ENCODE results near the gene LGR5. TPM values are rescaled to one million over a fixed set of nuclear protein-coding genes. Genes with fewer than 3 reads are reported as not detected.
A peak's percentile ranks its signal among the peaks of the same experiment; 100 is the strongest.

Gene LGR5
- total and polyA plus RNA-seq, 2 of the 13 experiments (the other 11 are each of a cell fraction or from before 2014, with no cell fraction given): 37.0 to 121 TPM

- peak; percentile 90; the same call in 1 of the 2 replicates for TF ChIP-seq AHDC1 (CRISPR knock-in tag; IDR thresholded peaks at IDR 0.05; ENCODE audit: borderline replicate concordance)
- peak; percentile 51; the same call in 1 of the 2 replicates for TF ChIP-seq KDM6A (CRISPR knock-in tag; IDR thresholded peaks at IDR 0.05; ENCODE audit: low read depth)
- peak; percentile 48 for TF ChIP-seq MAX (IDR thresholded peaks at IDR 0.05)
- TF ChIP-seq ZNF761 (CRISPR knock-in tag; conservative IDR thresholded peaks at IDR 0.05): no peak
- peak; percentile 86 for TF ChIP-seq FOXA3 (CRISPR knock-in tag; IDR thresholded peaks at IDR 0.05)
- peak; percentile 81 for TF ChIP-seq ELF3 (CRISPR knock-in tag; IDR thresholded peaks at IDR 0.05)
- TF ChIP-seq ZSCAN20 (CRISPR knock-in tag; IDR thresholded peaks at IDR 0.05; ENCODE audit: borderline replicate concordance): peak; percentile 32; the same call in 1 of the 2 replicates
- peak; percentile 47; the same call in 1 of the 2 replicates for TF ChIP-seq TFAP4 (IDR thresholded peaks at IDR 0.05; ENCODE audit: borderline replicate concordance, low read depth)
- no peak for TF ChIP-seq ZNF674 (CRISPR knock-in tag; IDR thresholded peaks at IDR 0.05; ENCODE audit: low read depth)
- TF ChIP-seq HOXD1 (CRISPR knock-in tag; IDR thresholded peaks at IDR 0.05): peak; percentile 97
- peak; percentile 94; the same call in 1 of the 2 replicates for TF ChIP-seq PPARG (CRISPR knock-in tag; conservative IDR thresholded peaks at IDR 0.05)
- no peak for TF ChIP-seq MNT (IDR thresholded peaks at IDR 0.05)
- TF ChIP-seq RARA (CRISPR knock-in tag; IDR thresholded peaks at IDR 0.05): peak; percentile 95
- no peak for TF ChIP-seq DR1 (CRISPR knock-in tag; IDR thresholded peaks at IDR 0.05)
- TF ChIP-seq MED8 (CRISPR knock-in tag; IDR thresholded peaks at IDR 0.05; ENCODE audit: insufficient replicate concordance): peak; percentile 44
- TF ChIP-seq SRSF9 (IDR thresholded peaks at IDR 0.05; ENCODE audit: borderline replicate concordance, insufficient read depth, low read depth, low read length, poor library complexity, severe bottlenecking): no peak
- TF ChIP-seq NR2F6 (IDR thresholded peaks at IDR 0.05): peak; percentile 83
- peak; percentile 70 for TF ChIP-seq NR2F6 (CRISPR knock-in tag; IDR thresholded peaks at IDR 0.05)
- TF ChIP-seq ZBTB49 (CRISPR knock-in tag; IDR thresholded peaks at IDR 0.05; ENCODE audit: borderline replicate concordance): peak; percentile 78; the same call in 1 of the 2 replicates
- peak; percentile 20; the same call in 1 of the 2 replicates for TF ChIP-seq NFE2L2 (IDR thresholded peaks at IDR 0.05; ENCODE audit: low read length)
These were observed 782 bp upstream of the LGR5 start (continued) for GRCh38 chr12:71438670-71439361.
